ENCODE data around the gene SDR42E2.
"Not testable (repeated sequence)": the region's sequence is repeated elsewhere in the genome, so short reads cannot be mapped to it uniquely, and the experiment has no call there.

The SDR42E2 gene

DNA sequence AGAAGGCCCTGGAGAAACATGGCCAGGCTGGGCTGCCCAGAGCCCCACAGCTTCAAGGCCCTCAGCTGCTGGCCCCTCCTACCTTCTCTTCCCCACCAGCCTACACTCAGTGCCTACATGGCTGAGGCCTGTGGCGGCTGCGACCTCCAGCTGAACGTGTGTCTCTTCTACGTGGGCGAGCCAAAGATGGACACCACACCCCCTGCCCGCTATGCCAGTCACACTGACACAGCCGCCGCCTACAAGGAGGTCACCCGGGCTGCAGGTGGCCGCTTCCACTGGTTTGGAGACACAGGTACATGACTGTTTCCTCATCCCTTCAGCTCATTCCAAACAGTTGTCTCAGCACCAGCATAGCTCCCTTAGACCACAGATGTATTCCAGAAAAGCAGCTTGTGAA lies 29.5 kb upstream of the SDR42E2 start:
- Histone ChIP-seq H3K27me3 (ENCODE audit: insufficient read depth, low read length) (no peaks in the 10 kb centered on the region), H3K36me3 (ENCODE audit: insufficient read depth, low read length) (no peaks in the 10 kb centered on the region), H3K9me3 (ENCODE audit: insufficient read depth, low read depth, low read length) (no peaks in the 10 kb centered on the region), H3K4me1 (ENCODE audit: insufficient read depth, low read length) (no peaks in the 10 kb centered on the region), H3K27ac (ENCODE audit: low read depth, low read length) (no peak overlapping the region), H3K9ac (ENCODE audit: low read depth, low read length) (no peak overlapping the region), H3K4me3 (ENCODE audit: low read length) (no peak overlapping the region)
- WGBS: 92% methylated on average over 10 of the region's 10 CpGs

DNA sequence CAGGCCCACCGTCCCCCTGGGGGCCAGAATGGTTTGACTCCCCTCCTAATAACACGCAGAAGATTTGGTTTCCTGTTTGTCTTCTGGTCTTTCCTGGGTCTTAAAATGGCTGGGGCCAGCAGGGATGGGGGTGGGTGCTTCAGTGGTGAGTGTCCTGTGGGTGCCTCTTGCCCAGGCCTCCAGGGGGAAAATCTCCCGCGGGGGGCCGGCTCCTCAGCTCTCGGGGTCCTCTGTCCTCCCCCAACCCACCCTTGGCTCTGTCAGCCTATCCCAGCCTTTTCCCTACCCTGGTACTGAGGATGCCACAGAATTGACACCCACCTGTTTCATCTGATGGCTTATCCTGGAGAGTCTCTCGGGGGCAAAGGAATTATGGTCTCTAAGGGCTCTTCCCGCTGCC lies 23.8 kb upstream of the SDR42E2 start:
- H3K9ac ChIP-seq (ENCODE audit: low read depth, low read length): no peak overlapping the region
- no peaks in the 10 kb centered on the region for H3K27me3 ChIP-seq (ENCODE audit: insufficient read depth, low read length)
- H3K4me1 ChIP-seq (ENCODE audit: insufficient read depth, low read length): no peaks in the 10 kb centered on the region
- no peaks in the 10 kb centered on the region for H3K36me3 ChIP-seq (ENCODE audit: insufficient read depth, low read length)
- WGBS: 87% methylated on average over 8 of the region's 8 CpGs
- no peaks in the 10 kb centered on the region for H3K9me3 ChIP-seq (ENCODE audit: insufficient read depth, low read depth, low read length)
- H3K27ac ChIP-seq (ENCODE audit: low read depth, low read length): no peak overlapping the region
- no peak overlapping the region for H3K4me3 ChIP-seq (ENCODE audit: low read length)

DNA sequence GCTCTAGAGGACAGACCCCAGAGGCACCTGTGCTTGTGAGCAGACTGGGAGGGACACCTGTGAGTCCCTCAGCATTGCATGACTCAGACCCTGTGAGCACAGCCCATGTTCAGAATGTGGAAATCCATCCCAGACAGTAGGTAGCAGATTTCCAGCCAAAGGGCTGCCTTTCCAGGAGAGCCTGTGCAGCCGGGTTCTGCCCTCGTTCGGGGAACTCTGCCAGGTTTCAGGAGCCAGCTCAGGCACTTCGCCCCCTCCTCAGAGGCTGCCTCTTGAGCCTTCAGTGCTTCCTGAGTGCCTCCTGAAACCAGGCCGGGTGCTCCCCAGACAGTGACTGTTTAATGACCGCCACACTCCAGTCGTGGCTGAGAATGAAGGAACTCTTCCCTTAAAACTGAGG lies 23.3 kb upstream of the SDR42E2 start:
- Histone ChIP-seq H3K27ac (ENCODE audit: low read depth, low read length) (no peak overlapping the region), H3K9me3 (ENCODE audit: insufficient read depth, low read depth, low read length) (no peaks in the 10 kb centered on the region), H3K27me3 (ENCODE audit: insufficient read depth, low read length) (no peaks in the 10 kb centered on the region), H3K4me1 (ENCODE audit: insufficient read depth, low read length) (no peaks in the 10 kb centered on the region), H3K9ac (ENCODE audit: low read depth, low read length) (no peak overlapping the region), H3K4me3 (ENCODE audit: low read length) (no peak overlapping the region), H3K36me3 (ENCODE audit: insufficient read depth, low read length) (no peaks in the 10 kb centered on the region)
- WGBS: 89% methylated on average over 7 of the region's 7 CpGs

DNA sequence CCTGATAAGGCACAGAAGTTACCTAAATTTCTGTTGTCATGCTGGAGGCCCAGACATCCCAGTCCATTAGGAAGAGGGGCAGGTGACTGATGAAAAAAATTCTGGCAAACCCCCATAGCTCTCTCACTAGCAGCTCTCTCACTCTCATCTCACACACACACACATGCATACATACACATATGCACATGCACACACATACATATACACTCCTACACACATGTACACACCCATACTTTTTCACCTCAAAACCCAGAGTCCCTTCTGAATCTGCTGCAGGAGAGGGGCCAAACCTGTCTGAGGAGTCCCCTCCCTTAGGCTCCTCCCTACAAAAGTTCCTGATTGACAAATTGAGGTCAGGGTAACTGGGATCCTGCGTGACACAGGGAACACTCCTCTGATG lies 22.6 kb upstream of the SDR42E2 start:
- no peaks in the 10 kb centered on the region for H3K4me1 ChIP-seq (ENCODE audit: insufficient read depth, low read length)
- no peak overlapping the region for H3K9ac ChIP-seq (ENCODE audit: low read depth, low read length)
- no peaks in the 10 kb centered on the region for H3K9me3 ChIP-seq (ENCODE audit: insufficient read depth, low read depth, low read length)
- no peaks in the 10 kb centered on the region for H3K27me3 ChIP-seq (ENCODE audit: insufficient read depth, low read length)
- no peaks in the 10 kb centered on the region for H3K36me3 ChIP-seq (ENCODE audit: insufficient read depth, low read length)
- 87% methylated on average over 1 of the region's 1 CpG for WGBS
- no peak overlapping the region for H3K4me3 ChIP-seq (ENCODE audit: low read length)
- H3K27ac ChIP-seq (ENCODE audit: low read depth, low read length): no peak overlapping the region

DNA sequence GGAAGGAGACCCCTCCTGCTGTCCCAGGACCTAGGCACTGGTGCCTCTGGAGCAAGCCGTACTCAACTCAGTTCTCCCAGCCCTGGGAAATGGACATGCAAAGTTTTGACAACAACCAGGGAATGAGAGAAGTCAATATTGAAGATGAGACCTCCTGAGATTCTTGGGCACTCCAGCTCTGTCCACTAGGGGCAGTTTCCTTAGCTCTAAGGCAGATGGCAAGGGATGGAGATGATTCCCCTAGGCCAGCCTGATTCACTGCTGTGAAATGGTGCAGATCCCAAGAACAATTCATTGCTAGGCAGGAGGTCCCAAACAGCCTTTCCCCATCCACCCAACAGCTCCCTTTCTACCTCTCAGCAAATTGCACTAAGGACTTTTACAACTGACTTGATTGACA lies 20.5 kb upstream of the SDR42E2 start:
- no peaks in the 10 kb centered on the region for H3K9me3 ChIP-seq (ENCODE audit: insufficient read depth, low read depth, low read length)
- no peak overlapping the region for H3K9ac ChIP-seq (ENCODE audit: low read depth, low read length)
- H3K4me3 ChIP-seq (ENCODE audit: low read length): no peak overlapping the region
- no peaks in the 10 kb centered on the region for H3K36me3 ChIP-seq (ENCODE audit: insufficient read depth, low read length)
- no peaks in the 10 kb centered on the region for H3K4me1 ChIP-seq (ENCODE audit: insufficient read depth, low read length)
- WGBS: 95% methylated on average over 1 of the region's 1 CpG
- no peak overlapping the region for H3K27ac ChIP-seq (ENCODE audit: low read depth, low read length)
- H3K27me3 ChIP-seq (ENCODE audit: insufficient read depth, low read length): no peaks in the 10 kb centered on the region

DNA sequence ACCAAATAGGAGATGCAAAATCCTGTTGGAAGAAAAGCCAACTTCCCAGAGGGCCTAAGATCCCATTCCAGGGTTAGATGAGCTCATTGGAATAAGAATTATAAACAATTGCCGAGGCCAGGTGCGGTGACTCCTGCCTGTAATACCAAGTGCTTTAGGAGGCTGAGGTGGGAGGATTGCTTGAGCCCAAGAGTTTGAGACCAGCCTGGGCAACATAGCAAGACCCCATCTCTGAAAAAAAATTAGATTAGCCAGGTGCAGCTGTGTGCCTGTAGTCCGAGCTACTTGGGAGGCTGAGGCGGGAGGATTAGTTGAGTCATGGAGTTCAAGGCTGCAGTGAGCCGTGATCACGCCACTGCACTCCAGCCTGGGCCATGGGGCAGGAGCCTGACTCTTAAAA lies 17.8 kb upstream of the SDR42E2 start:
- Histone ChIP-seq H3K36me3 (ENCODE audit: insufficient read depth, low read length) (no peaks in the 10 kb centered on the region), H3K4me3 (ENCODE audit: low read length) (no peak overlapping the region), H3K9ac (ENCODE audit: low read depth, low read length) (no peak overlapping the region), H3K4me1 (ENCODE audit: insufficient read depth, low read length) (no peaks in the 10 kb centered on the region), H3K27ac (ENCODE audit: low read depth, low read length) (no peak overlapping the region), H3K27me3 (ENCODE audit: insufficient read depth, low read length) (no peaks in the 10 kb centered on the region), H3K9me3 (ENCODE audit: insufficient read depth, low read depth, low read length) (no peaks in the 10 kb centered on the region)
- 93% methylated on average over 6 of the region's 6 CpGs for WGBS

DNA sequence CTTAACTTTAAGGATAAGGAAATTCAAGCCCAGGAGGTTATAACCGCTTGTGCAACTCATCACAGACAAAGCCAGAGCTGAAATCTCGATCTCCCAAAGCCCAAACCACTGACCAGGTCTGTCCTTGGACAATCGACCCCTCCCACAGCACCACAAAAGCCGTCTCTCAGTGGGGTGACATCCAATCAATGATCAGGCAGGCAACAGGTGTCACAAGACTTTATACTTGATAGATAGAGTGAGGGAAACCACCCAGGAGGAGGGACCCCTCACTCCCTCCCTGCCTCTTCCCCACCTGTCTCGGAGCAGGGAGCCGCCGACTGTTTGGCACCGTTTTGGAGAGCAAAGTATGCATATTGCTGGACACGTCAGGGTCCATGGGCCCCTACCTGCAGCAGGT lies 14.5 kb upstream of the SDR42E2 start:
- 82% methylated on average over 9 of the region's 9 CpGs for WGBS
- Histone ChIP-seq H3K9ac (ENCODE audit: low read depth, low read length) (no peak overlapping the region), H3K4me3 (ENCODE audit: low read length) (no peak overlapping the region), H3K27ac (ENCODE audit: low read depth, low read length) (no peak overlapping the region), H3K27me3 (ENCODE audit: insufficient read depth, low read length) (no peaks in the 10 kb centered on the region), H3K4me1 (ENCODE audit: insufficient read depth, low read length) (no peaks in the 10 kb centered on the region), H3K36me3 (ENCODE audit: insufficient read depth, low read length) (no peaks in the 10 kb centered on the region), H3K9me3 (ENCODE audit: insufficient read depth, low read depth, low read length) (no peaks in the 10 kb centered on the region)

DNA sequence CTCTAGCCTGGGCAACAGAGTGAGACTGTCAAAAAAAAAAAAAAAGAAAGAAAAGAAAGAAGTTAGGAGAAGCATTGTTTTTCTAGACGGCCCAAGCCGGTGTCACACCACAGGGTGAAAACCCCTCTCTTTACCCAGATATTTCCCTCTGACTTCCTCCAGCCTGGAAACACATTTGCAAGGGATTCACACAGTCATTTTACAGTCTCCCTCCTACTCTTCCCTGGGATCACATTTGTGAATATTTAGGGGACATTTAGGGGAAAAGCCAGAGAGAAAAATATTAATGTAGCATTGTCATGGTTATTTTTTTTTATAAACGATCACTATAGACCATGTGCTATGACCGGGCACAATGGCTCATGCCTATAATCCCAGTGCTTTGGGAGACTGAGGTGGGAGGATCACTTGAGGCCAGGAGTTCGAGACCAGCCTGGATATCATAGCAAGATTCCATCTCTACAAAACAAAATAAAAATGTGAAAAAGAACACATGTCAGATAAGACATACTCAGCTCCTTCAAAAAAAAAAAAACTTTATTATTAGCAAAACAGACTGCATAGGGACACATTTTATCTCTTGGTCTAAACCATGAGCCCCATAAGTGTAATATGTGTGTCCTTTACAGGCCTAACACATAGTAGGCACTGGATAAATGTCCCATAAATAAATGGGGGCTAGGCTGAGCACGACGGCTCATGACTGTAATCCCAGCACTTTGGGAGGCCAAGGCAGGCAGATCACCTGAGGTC lies 10.9 kb upstream of the SDR42E2 start:
- no peak overlapping the region for H3K4me3 ChIP-seq (ENCODE audit: low read length)
- H3K9ac ChIP-seq (ENCODE audit: low read depth, low read length): no peak overlapping the region
- WGBS: 93% methylated on average over 7 of the region's 7 CpGs
- H3K4me1 ChIP-seq (ENCODE audit: insufficient read depth, low read length): no peaks in the 10 kb centered on the region
- no peak overlapping the region for H3K27ac ChIP-seq (ENCODE audit: low read depth, low read length)
- no peaks in the 10 kb centered on the region for H3K27me3 ChIP-seq (ENCODE audit: insufficient read depth, low read length)
- H3K9me3 ChIP-seq (ENCODE audit: insufficient read depth, low read depth, low read length): no peaks in the 10 kb centered on the region
- no peaks in the 10 kb centered on the region for H3K36me3 ChIP-seq (ENCODE audit: insufficient read depth, low read length)

DNA sequence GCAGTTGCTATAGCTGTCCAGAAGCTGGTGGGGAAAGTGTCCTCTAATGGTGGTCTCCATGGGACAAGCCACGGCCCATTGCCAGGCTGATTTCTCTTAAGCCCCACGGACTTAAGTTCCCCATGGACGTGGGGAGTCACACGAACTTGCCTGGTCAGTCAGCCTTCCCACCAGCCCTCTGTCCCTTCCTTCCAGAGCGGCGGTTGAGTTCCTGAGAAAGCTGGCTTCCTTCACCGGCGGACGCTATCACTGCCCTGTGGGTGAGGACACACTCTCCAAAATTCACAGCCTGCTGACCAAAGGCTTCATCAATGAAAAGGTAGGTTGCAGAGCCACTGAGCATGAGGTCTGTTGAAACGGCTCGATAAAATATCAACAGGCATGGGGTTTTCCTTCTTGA lies 10.0 kb upstream of the SDR42E2 start:
- no peaks in the 10 kb centered on the region for H3K9me3 ChIP-seq (ENCODE audit: insufficient read depth, low read depth, low read length)
- WGBS: 90% methylated on average over 11 of the region's 11 CpGs
- H3K9ac ChIP-seq (ENCODE audit: low read depth, low read length): no peak overlapping the region
- no peaks in the 10 kb centered on the region for H3K4me1 ChIP-seq (ENCODE audit: insufficient read depth, low read length)
- H3K27me3 ChIP-seq (ENCODE audit: insufficient read depth, low read length): no peaks in the 10 kb centered on the region
- H3K4me3 ChIP-seq (ENCODE audit: low read length): no peak overlapping the region
- no peaks in the 10 kb centered on the region for H3K36me3 ChIP-seq (ENCODE audit: insufficient read depth, low read length)
- no peak overlapping the region for H3K27ac ChIP-seq (ENCODE audit: low read depth, low read length)

DNA sequence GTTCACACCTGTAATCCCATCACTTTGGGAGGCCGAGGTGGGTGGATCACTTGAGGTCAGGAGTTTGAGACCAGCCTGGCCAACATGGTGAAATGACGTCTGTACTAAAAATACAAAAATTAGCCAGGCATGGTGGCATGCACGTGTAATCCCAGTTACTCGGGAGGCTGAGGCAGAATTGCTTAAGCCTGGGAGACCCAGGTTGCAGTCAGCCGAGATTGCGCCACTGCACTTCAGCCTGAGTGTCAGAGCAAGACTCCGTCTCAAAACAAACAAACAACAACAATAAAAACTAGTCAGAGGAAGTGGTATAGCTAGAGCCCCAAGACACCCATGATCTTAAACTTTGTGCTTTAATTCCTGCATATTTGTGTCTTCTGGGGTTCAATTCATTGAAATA lies 9.2 kb upstream of the SDR42E2 start:
- 93% methylated on average over 7 of the region's 7 CpGs for WGBS
- H3K9ac ChIP-seq (ENCODE audit: low read depth, low read length); H3K4me1 ChIP-seq (ENCODE audit: insufficient read depth, low read length); H3K9me3 ChIP-seq (ENCODE audit: insufficient read depth, low read depth, low read length); H3K36me3 ChIP-seq (ENCODE audit: insufficient read depth, low read length); H3K4me3 ChIP-seq (ENCODE audit: low read length); H3K27ac ChIP-seq (ENCODE audit: low read depth, low read length); H3K27me3 ChIP-seq (ENCODE audit: insufficient read depth, low read length): not testable (repeated sequence)

DNA sequence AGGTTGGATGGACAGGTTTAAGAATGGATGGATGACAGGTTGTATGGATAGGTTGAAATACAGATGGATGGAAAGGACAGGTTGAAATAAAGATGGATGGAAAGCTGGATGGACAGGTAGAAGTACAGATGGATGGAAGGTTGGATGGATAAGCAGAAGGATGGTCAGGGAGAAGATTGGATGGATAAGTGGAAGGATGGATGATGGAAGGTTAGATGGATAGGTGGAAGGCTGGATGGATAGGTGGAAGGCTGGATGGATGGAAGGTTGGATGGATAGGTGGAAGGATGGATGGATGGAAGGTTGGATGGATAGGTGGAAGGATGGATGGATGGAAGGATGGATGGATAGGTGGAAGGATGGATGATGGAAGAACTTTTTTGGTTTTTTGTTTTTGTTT lies 905 bp upstream of the SDR42E2 start:
- Histone ChIP-seq H3K27me3 (ENCODE audit: insufficient read depth, low read length) (peaks cover 41% of the 10 kb centered on the region), H3K9me3 (ENCODE audit: insufficient read depth, low read depth, low read length) (no peaks in the 10 kb centered on the region), H3K27ac (ENCODE audit: low read depth, low read length) (no peak overlapping the region), H3K4me1 (ENCODE audit: insufficient read depth, low read length) (no peaks in the 10 kb centered on the region), H3K9ac (ENCODE audit: low read depth, low read length) (no peak overlapping the region), H3K36me3 (ENCODE audit: insufficient read depth, low read length) (no peaks in the 10 kb centered on the region), H3K4me3 (ENCODE audit: low read length) (no peak overlapping the region)

DNA sequence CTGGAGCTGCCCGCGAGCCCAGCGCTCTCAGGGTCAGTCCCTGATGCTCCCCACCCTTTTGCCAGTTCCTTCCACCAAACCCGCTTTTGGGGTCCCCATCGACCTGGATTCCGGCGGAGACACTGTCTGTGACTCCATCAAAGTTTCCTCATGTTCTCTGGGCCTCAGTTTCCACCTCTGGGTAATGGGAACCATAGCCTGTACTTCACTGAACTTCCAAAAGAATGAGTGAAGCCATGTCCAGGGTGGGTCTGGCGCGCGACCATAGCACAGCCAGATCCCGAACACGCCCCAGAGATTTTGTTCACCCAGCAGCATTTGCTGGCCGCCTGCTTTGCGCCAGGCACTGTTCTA lies 327 bp downstream of the SDR42E2 start:
- Histone ChIP-seq H3K4me1 (ENCODE audit: insufficient read depth, low read length) (no peaks in the 10 kb centered on the region), H3K27ac (ENCODE audit: low read depth, low read length) (no peak overlapping the region), H3K36me3 (ENCODE audit: insufficient read depth, low read length) (no peaks in the 10 kb centered on the region), H3K27me3 (ENCODE audit: insufficient read depth, low read length) (peaks cover 41% of the 10 kb centered on the region), H3K4me3 (ENCODE audit: low read length) (peak overlapping the region; percentile 56), H3K9ac (ENCODE audit: low read depth, low read length) (peak overlapping the region; percentile 15; the same call in 1 of the 2 replicates), H3K9me3 (ENCODE audit: insufficient read depth, low read depth, low read length) (no peaks in the 10 kb centered on the region)
- WGBS: 36% methylated on average over 14 of the region's 14 CpGs

Measured in HUES64 (cell line).